Mesenchymal stem cell (in vitro differentiated cells and primary cell): Measurements from ENCODE around the gene FBXL7.

Source experiments
- DNase-seq: peaks from one replicate; pipeline ENCODE4 v3.0.0-alpha.2; 2013
- H2AFZ ChIP-seq: one replicate; pipeline ENCODE4 v1.6.1; 2013; ENCODE audit warnings: low read depth, mild to moderate bottlenecking, control low read depth, inconsistent platforms, low read length, moderate library complexity
- H2AK5ac ChIP-seq: 2 replicates; pipeline ENCODE4 v1.6.1; 2013; ENCODE audit warnings: low read length, moderate library complexity, mild to moderate bottlenecking, inconsistent platforms; ENCODE audit not compliant: severe bottlenecking
- H2BK120ac ChIP-seq: one replicate; pipeline ENCODE4 v1.6.1; 2013; ENCODE audit warnings: low read depth, mild to moderate bottlenecking, inconsistent platforms, low read length, moderate library complexity
- H2BK12ac ChIP-seq, 2 experiments: one replicate each; pipeline ENCODE4 v1.6.1; 2013; ENCODE audit warnings: inconsistent platforms in 2 of 2, low read length in 2 of 2, mild to moderate bottlenecking in 2 of 2, moderate library complexity in 2 of 2, control low read depth in 1 of 2
- H2BK15ac ChIP-seq: one replicate; pipeline ENCODE4 v1.6.1; 2013; ENCODE audit warnings: mild to moderate bottlenecking, low read depth, inconsistent platforms; ENCODE audit not compliant: poor library complexity, severe bottlenecking
- H2BK5ac ChIP-seq: 2 replicates; pipeline ENCODE4 v1.6.1; 2013; ENCODE audit warnings: low read depth, mild to moderate bottlenecking, low read length, control low read depth, inconsistent platforms; ENCODE audit not compliant: poor library complexity, severe bottlenecking
- H3K14ac ChIP-seq, 2 experiments: one replicate each; pipeline ENCODE4 v1.6.1; 2013; ENCODE audit warnings: inconsistent platforms in 2 of 2, low read length in 2 of 2, control low read depth in 1 of 2, mild to moderate bottlenecking in 1 of 2, moderate library complexity in 1 of 2
- H3K18ac ChIP-seq, 2 experiments: one replicate each; pipeline ENCODE4 v1.6.1; 2013; ENCODE audit warnings: inconsistent platforms in 2 of 2, low read length in 2 of 2, control low read depth in 1 of 2, low read depth in 1 of 2, mild to moderate bottlenecking in 1 of 2
- H3K23ac ChIP-seq, 2 experiments: one replicate each; pipeline ENCODE4 v1.6.1; 2013; ENCODE audit warnings: inconsistent platforms in 2 of 2, low read length in 2 of 2, mild to moderate bottlenecking in 2 of 2, moderate library complexity in 2 of 2, control low read depth in 1 of 2
- H3K27ac ChIP-seq: 2 replicates; pipeline ENCODE4 v1.5.1; 2013; ENCODE audit warnings: mild to moderate bottlenecking, moderate library complexity, low read length, control low read depth, inconsistent platforms; ENCODE audit not compliant: poor library complexity, severe bottlenecking
- H3K27me3 ChIP-seq, 2 experiments: 2 replicates each; pipeline versions ENCODE4 v1.6.1 to v1.7.0; 2013; ENCODE audit warnings: low read length in 2 of 2, mild to moderate bottlenecking in 2 of 2, moderate library complexity in 2 of 2, control low read depth in 1 of 2, inconsistent platforms in 1 of 2; ENCODE audit not compliant: control insufficient read depth in 1 of 2, insufficient read depth in 1 of 2
- H3K36me3 ChIP-seq, 2 experiments: 2 replicates each; pipeline versions ENCODE4 v1.6.1 to v1.7.0; 2013; ENCODE audit warnings: low read length in 2 of 2, control low read depth in 1 of 2, inconsistent platforms in 1 of 2, low read depth in 1 of 2, mild to moderate bottlenecking in 1 of 2; ENCODE audit not compliant: insufficient read depth in 2 of 2, control insufficient read depth in 1 of 2
- H3K4ac ChIP-seq, 2 experiments: one replicate each; pipeline ENCODE4 v1.6.1; 2013; ENCODE audit warnings: inconsistent platforms in 2 of 2, low read length in 2 of 2, mild to moderate bottlenecking in 2 of 2, moderate library complexity in 2 of 2, control low read depth in 1 of 2, low read depth in 1 of 2
- H3K4me1 ChIP-seq: 2 replicates; pipeline ENCODE4 v1.6.1; 2013; ENCODE audit warnings: low read depth, low read length, control low read depth; ENCODE audit not compliant: control insufficient read depth, insufficient read depth
- H3K4me2 ChIP-seq: 2 replicates; pipeline ENCODE4 v1.6.1; 2013; ENCODE audit warnings: low read length, mild to moderate bottlenecking, inconsistent platforms; ENCODE audit not compliant: poor library complexity, severe bottlenecking
- H3K4me3 ChIP-seq, 2 experiments: 2 replicates each; pipeline versions ENCODE4 v1.5.1 to v1.7.0; 2013; ENCODE audit warnings: low read length in 2 of 2, mild to moderate bottlenecking in 2 of 2, control low read depth in 1 of 2, low read depth in 1 of 2; ENCODE audit not compliant: insufficient read depth in 1 of 2
- H3K79me1 ChIP-seq: replicated peaks from 2 replicates; pipeline ENCODE4 v1.6.1; 2013; ENCODE audit warnings: mild to moderate bottlenecking, control low read depth, low read length, inconsistent platforms; ENCODE audit not compliant: poor library complexity, severe bottlenecking
- H3K9ac ChIP-seq: 2 replicates; pipeline ENCODE4 v1.7.0; 2013; ENCODE audit warnings: mild to moderate bottlenecking, low read length, moderate library complexity
- H3K9me3 ChIP-seq: 2 replicates; pipeline ENCODE4 v1.7.0; 2013; ENCODE audit warnings: mild to moderate bottlenecking, low read length; ENCODE audit not compliant: control insufficient read depth
- H4K8ac ChIP-seq: one replicate; pipeline ENCODE4 v1.6.1; 2013; ENCODE audit warnings: inconsistent platforms, mild to moderate bottlenecking, low read length, moderate library complexity
- H4K91ac ChIP-seq: one replicate; pipeline ENCODE4 v1.6.1; 2013; ENCODE audit warnings: mild to moderate bottlenecking, low read length, inconsistent platforms
- WGBS: methylation state at CpG from one replicate; pipeline ENCODE4 v1.1.7; 2013; ENCODE audit warnings: mixed read lengths; 5-methylcytosine and 5-hydroxymethylcytosine counted together

The FBXL7 gene

GRCh38 chr5:15526413-15526812 is 26.4 kb downstream of the FBXL7 start:
- Histone ChIP-seq H2BK120ac (no peak overlapping the region), H3K18ac (no peak overlapping the region), H3K4me3 (no peak overlapping the region), H4K8ac (no peak overlapping the region), H2BK12ac (no peak overlapping the region), H3K27ac (no peak overlapping the region), H3K9ac (no peak overlapping the region), H2AFZ (no peak overlapping the region), H2BK15ac (no peak overlapping the region), H3K4ac (no peak overlapping the region), H3K23ac (no peak overlapping the region), H2AK5ac (no peak overlapping the region), H3K9me3 (no peaks in the 10 kb centered on the region), H3K27me3 (no peaks in the 10 kb centered on the region), H3K4me2 (no peak overlapping the region), H3K36me3 (no peaks in the 10 kb centered on the region), H3K79me1 (peaks cover 31% of the 10 kb centered on the region), H3K4me1 (no peaks in the 10 kb centered on the region), H4K91ac (no peak overlapping the region), H2BK5ac (no peak overlapping the region), H3K14ac (no peak overlapping the region)
- no peak for DNase-seq
- 100% methylated on average over 2 of the region's 3 CpGs for WGBS

GRCh38 chr5:15528476-15528875 is 28.5 kb downstream of the FBXL7 start:
- H2BK5ac ChIP-seq = no peak overlapping the region
- peaks cover 35% of the 10 kb centered on the region for H3K79me1 ChIP-seq
- no peak overlapping the region for H4K8ac ChIP-seq
- no peak overlapping the region for H3K4ac ChIP-seq
- H3K14ac ChIP-seq = no peak overlapping the region
- no peaks in the 10 kb centered on the region for H3K4me1 ChIP-seq
- no peak overlapping the region for H2BK120ac ChIP-seq
- H3K27me3 ChIP-seq = no peaks in the 10 kb centered on the region
- 100% methylated on average over 1 of the region's 3 CpGs for WGBS
- H3K4me2 ChIP-seq = no peak overlapping the region
- DNase-seq = no peak
- H3K18ac ChIP-seq = no peak overlapping the region
- H2AFZ ChIP-seq = no peak overlapping the region
- no peaks in the 10 kb centered on the region for H3K9me3 ChIP-seq
- H3K23ac ChIP-seq = no peak overlapping the region
- H2BK15ac ChIP-seq = no peak overlapping the region
- no peak overlapping the region for H3K4me3 ChIP-seq
- no peak overlapping the region for H2AK5ac ChIP-seq
- no peak overlapping the region for H4K91ac ChIP-seq
- H3K27ac ChIP-seq = no peak overlapping the region
- no peak overlapping the region for H3K9ac ChIP-seq
- no peaks in the 10 kb centered on the region for H3K36me3 ChIP-seq
- H2BK12ac ChIP-seq = no peak overlapping the region

- no peak overlapping the region for H3K14ac ChIP-seq
- H3K18ac ChIP-seq = no peak overlapping the region
- no peak overlapping the region for H3K9ac ChIP-seq
- no peak overlapping the region for H2BK12ac ChIP-seq
- peaks cover 35% of the 10 kb centered on the region for H3K79me1 ChIP-seq
- no peaks in the 10 kb centered on the region for H3K27me3 ChIP-seq
- no peak overlapping the region for H2BK120ac ChIP-seq
- no peak overlapping the region for H2BK15ac ChIP-seq
- no peaks in the 10 kb centered on the region for H3K4me1 ChIP-seq
- no peak overlapping the region for H3K27ac ChIP-seq
- no peaks in the 10 kb centered on the region for H3K36me3 ChIP-seq
- H3K4me3 ChIP-seq = no peak overlapping the region
- no peak overlapping the region for H3K23ac ChIP-seq
- no peak overlapping the region for H4K91ac ChIP-seq
- H2BK5ac ChIP-seq = no peak overlapping the region
- no peaks in the 10 kb centered on the region for H3K9me3 ChIP-seq
- WGBS = 95% methylated on average over 2 of the region's 5 CpGs
- H2AFZ ChIP-seq = no peak overlapping the region
- no peak overlapping the region for H3K4me2 ChIP-seq
- H3K4ac ChIP-seq = no peak overlapping the region
- no peak for DNase-seq
- H2AK5ac ChIP-seq = no peak overlapping the region
- H4K8ac ChIP-seq = no peak overlapping the region
These were observed 29.0 kb downstream of the FBXL7 start for GRCh38 chr5:15529013-15529412.

- Histone ChIP-seq H3K9me3 (no peaks in the 10 kb centered on the region), H3K18ac (no peak overlapping the region), H3K27me3 (no peaks in the 10 kb centered on the region), H3K27ac (no peak overlapping the region), H4K91ac (no peak overlapping the region), H2AK5ac (no peak overlapping the region), H3K23ac (no peak overlapping the region), H4K8ac (no peak overlapping the region), H2BK5ac (no peak overlapping the region), H2BK120ac (no peak overlapping the region), H3K4me1 (no peaks in the 10 kb centered on the region), H3K14ac (no peak overlapping the region), H3K4me3 (no peak overlapping the region), H3K79me1 (peaks cover 38% of the 10 kb centered on the region), H3K9ac (no peak overlapping the region), H3K36me3 (no peaks in the 10 kb centered on the region), H3K4me2 (no peak overlapping the region), H2BK12ac (no peak overlapping the region), H2BK15ac (no peak overlapping the region), H3K4ac (no peak overlapping the region), H2AFZ (no peak overlapping the region)
- DNase-seq = no peak
- 96% methylated on average over 1 of the region's 2 CpGs for WGBS
These were observed 29.8 kb downstream of the FBXL7 start for GRCh38 chr5:15529821-15530220.
